Ovary (tissue), 3 donors: ENCODE results near the gene MUSK.

Experiments used
- CTCF ChIP-seq, 3 donors: fragments of 450-650 bp in 2 of 3; fragments of 200-600 bp in 1 of 3; IDR thresholded peaks; one replicate each; pipeline versions ENCODE4 v1.5.1 to v1.8.0; 2016 to 2022; ENCODE audit warnings: antibody characterized with exemption in 3 of 3, mild to moderate bottlenecking in 1 of 3
- POLR2A ChIP-seq: fragments of 450-650 bp; IDR thresholded peaks from one replicate; pipeline ENCODE4 v1.6.1; 2017; ENCODE audit warnings: antibody characterized with exemption, mild to moderate bottlenecking, moderate library complexity
- donor health status: DM: no; HTN: no; CAD: no.

- TF ChIP-seq CTCF (IDR thresholded peaks at IDR 0.05) = no peak
- TF ChIP-seq POLR2A = no peak
Observed at GRCh38 chr9:110752766-110753165, 84.2 kb downstream of the MUSK start.
